ENCODE measurements around the gene KSR1. TPM values are rescaled to one million over a fixed set of nuclear protein-coding genes. Genes with fewer than 3 reads are reported as not detected.

The KSR1 gene
- total and polyA plus RNA-seq, 9 of the 15 experiments (the other 6 are each of a cell fraction or from before 2014, with no cell fraction given) = 1.4 to 51.7 (median 18.4) TPM

DNA sequence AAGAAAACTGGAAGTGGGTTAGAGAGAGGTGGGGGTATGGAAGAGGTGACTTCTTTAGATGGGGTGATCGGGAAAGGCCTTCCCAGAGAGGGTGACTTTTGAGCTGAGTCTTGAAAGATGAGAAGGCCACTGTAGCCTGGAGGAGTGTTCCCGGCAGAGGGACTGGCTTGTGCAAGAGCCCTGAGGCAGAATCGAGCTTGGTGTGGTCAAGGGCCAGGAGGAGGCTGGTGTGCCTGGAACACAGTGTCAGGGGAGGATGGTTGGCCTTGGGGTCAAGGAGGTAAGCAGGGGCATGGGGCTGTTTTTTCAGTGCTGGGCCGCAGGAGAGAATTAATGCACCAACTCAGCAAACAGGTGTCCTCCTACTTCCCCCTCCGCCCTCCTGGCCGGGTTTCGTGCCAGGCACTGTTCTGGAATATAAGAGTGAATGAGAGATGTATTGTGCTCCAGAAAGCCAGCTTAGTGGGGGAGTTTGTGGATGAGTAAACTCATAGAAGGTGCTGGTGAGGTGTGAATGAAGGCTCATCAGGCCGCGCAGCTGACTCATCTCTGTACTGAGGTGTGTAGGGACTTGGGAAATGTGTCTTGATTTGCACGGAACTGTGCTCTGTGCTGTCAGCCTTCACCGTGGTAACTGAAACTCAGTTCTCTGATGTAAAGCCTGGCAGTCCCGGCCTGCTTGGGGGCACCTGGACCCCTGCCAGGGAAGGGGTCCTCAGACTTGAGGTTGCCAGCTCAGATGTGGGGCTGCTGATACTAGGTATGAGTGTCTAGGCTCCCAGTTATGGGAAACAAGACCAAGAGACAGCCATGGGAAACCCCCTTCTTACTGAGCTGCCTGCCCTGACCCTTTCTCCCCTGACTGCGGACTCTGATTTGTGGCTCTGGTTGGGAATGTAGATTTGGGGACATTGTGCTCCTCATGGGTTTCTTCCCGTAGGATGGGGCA lies 15.3 kb downstream of the KSR1 start:
- Histone ChIP-seq H3K9me3 (replicated peaks; ENCODE audit: control insufficient read depth, insufficient read depth, low read depth, low read length) (no peaks in the 10 kb centered on the region), H3K27me3 (ENCODE audit: control insufficient read depth in 2 of 2, insufficient read depth in 2 of 2, low read length in 2 of 2) (no peaks in the 10 kb centered on the region), H2AFZ (ENCODE audit: low read depth, low read length) (no peak overlapping the region), H3K4me2 (ENCODE audit: insufficient read depth, low read length) (peak overlapping the region; percentile 11; the same call in 1 of the 2 replicates), H3K9me1 (ENCODE audit: control insufficient read depth, insufficient read depth, low read length) (peaks cover 6% of the 10 kb centered on the region), H3K9ac (ENCODE audit: insufficient read depth in 1 of 2, low read depth in 2 of 2, low read length in 2 of 2) (peak overlapping the region in 1 of 2 experiments; percentile 66; a peak in 2 of 4 replicates), H4K20me1 (replicated peaks; ENCODE audit: control insufficient read depth, insufficient read depth, low read length) (peaks cover 16% of the 10 kb centered on the region; the same call in 1 of the 2 replicates), H3K79me2 (ENCODE audit: control insufficient read depth, insufficient read depth, low read length) (peaks cover 97% of the 10 kb centered on the region), H3K4me1 (replicated peaks in 1 of 2; ENCODE audit: control insufficient read depth in 2 of 2, insufficient read depth in 2 of 2, low read length in 2 of 2) (peaks cover 68 to 82% of the 10 kb centered on the region in 2 experiments), H3K27ac (ENCODE audit: extremely low read depth, low read depth, low read length) (no peak overlapping the region), H3K4me3 (no peak overlapping the region), H3K36me3 (ENCODE audit: control insufficient read depth, insufficient read depth, low read length) (no peaks in the 10 kb centered on the region)
- WGBS (ENCODE audit: insufficient coverage, low coverage, missing lambda C conversion rate) = 66% methylated on average over 13 of the region's 14 CpGs
- POLR2A ChIA-PET = interaction anchor here (0.6 to 5.3 kb wide), 4 partner anchors 12 to 103 kb away, joined by 3 to 40 read pairs (median 4); no protein-coding TSS in a partner anchor
- FAIRE-seq (no peak), ATAC-seq (peak; percentile 31), DNase-seq (ENCODE audit: extremely low read depth in 1 of 4, low spot score in 3 of 4) (peak in 1 of 4 experiments; percentile 58)
- intact Hi-C loops (cut with micrococcal nuclease) = no loop called here
- in situ Hi-C loops (cut with MboI) = no loop called here
- CTCF ChIA-PET (ENCODE audit: low intra/inter-chr PET ratio) = no interaction called here
- no TSS peak for BruUV-seq (replicated peaks)
- TF ChIP-seq RBM25 (IDR thresholded peaks at IDR 0.05; ENCODE audit: low read depth, low read length, severe bottlenecking) (peak; percentile 42), ZEB2 (IDR thresholded peaks at IDR 0.05) (0 out of 2 replicates have a peak, but pooled peaks have one; percentile 45), CTBP1 (IDR thresholded peaks at IDR 0.05; ENCODE audit: borderline replicate concordance) (peak; percentile 43; the same call in 1 of the 2 replicates), ZBED1 (IDR thresholded peaks at IDR 0.05) (no peak), JUND (IDR thresholded peaks at IDR 0.05; ENCODE audit: borderline replicate concordance, low read depth, low read length) (peak; percentile 68), JUND (tag; IDR thresholded peaks at IDR 0.05; ENCODE audit: borderline replicate concordance, low read depth, low read length) (peak; percentile 29; the same call in 1 of the 3 replicates), KDM1A (IDR thresholded peaks at IDR 0.05) (peak in 1 of 2 experiments; percentile 56; a peak in 2 of 4 replicates), MECOM (CRISPR knock-in tag; IDR thresholded peaks at IDR 0.05) (no peak), SMARCC2 (IDR thresholded peaks at IDR 0.05; ENCODE audit: low read depth) (no peak), NFE2 (IDR thresholded peaks at IDR 0.05; ENCODE audit: low read depth) (peak; percentile 32; the same call in 1 of the 2 replicates), HDAC1 (IDR thresholded peaks at IDR 0.05) (peak in 1 of 2 experiments; percentile 20; a peak in 1 of 4 replicates), FOSL1 (tag; conservative IDR thresholded peaks at IDR 0.05) (peak; percentile 32; the same call in 1 of the 2 replicates), ZNF23 (CRISPR knock-in tag; IDR thresholded peaks at IDR 0.05) (no peak), NFIC (IDR thresholded peaks at IDR 0.05) (peak; percentile 40; the same call in 1 of the 2 replicates), SMARCA5 (IDR thresholded peaks at IDR 0.05) (peak; percentile 63; the same call in 1 of the 2 replicates), ZNF316 (IDR thresholded peaks at IDR 0.05) (0 out of 2 replicates have a peak, but pooled peaks have one; percentile 25), SRSF1 (IDR thresholded peaks at IDR 0.05; ENCODE audit: low read depth, low read length) (no peak), JUN (IDR thresholded peaks at IDR 0.05; ENCODE audit: borderline replicate concordance, low read depth, low read length) (0 out of 2 replicates have a peak, but pooled peaks have one; percentile 39), JUN (CRISPR knock-in tag; IDR thresholded peaks at IDR 0.05; ENCODE audit: borderline replicate concordance) (no peak), NRF1 (conservative IDR thresholded peaks at IDR 0.05 in 1 of 2, IDR thresholded peaks at IDR 0.05 in 1 of 2) (0 out of 4 replicates have a peak, but pooled peaks of 1 of the 2 experiments have one; percentile 29)
- TF ChIP-seq, protein P1, sequence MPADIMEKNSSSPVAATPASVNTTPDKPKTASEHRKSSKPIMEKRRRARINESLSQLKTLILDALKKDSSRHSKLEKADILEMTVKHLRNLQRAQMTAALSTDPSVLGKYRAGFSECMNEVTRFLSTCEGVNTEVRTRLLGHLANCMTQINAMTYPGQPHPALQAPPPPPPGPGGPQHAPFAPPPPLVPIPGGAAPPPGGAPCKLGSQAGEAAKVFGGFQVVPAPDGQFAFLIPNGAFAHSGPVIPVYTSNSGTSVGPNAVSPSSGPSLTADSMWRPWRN (IDR thresholded peaks at IDR 0.05; ENCODE audit: low read depth) = no peak
- TF ChIP-seq, protein P2, sequence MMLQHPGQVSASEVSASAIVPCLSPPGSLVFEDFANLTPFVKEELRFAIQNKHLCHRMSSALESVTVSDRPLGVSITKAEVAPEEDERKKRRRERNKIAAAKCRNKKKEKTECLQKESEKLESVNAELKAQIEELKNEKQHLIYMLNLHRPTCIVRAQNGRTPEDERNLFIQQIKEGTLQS (IDR thresholded peaks at IDR 0.05) = peak; percentile 41; the same call in 1 of the 2 replicates
- TF ChIP-seq, protein P2 (CRISPR knock-in tag; conservative IDR thresholded peaks at IDR 0.05) = no peak
